GM19193 (cell line): Measurements from ENCODE around the gene FNTB.

Experiments
- POLR2A ChIP-seq: IDR thresholded peaks from 4 replicates; pipeline ENCODE4 v1.6.1; 2011; ENCODE audit not compliant: insufficient read depth, insufficient read length; ENCODE audit errors: extremely low read depth

The FNTB gene

DNA sequence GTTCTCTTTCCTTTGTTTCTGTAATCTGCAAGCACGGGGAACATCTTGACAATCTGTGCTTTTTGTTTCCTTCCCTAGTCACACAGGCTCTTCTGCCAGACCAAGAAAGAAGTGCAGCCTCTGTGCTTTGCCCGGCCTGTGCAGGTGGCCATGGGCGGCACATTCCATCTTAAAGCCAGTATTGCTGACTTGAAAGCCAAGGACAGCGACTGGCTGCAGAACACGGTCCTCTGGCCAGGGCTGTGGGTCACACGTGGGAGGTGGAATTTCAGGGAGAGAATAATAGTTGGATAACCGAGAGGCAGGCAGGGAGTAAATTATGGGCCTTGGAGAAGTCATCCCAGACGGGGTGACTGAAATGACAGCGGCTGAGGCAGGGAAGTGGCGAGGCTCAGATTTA, 24.8 kb downstream of the FNTB start:
- no peak for TF ChIP-seq POLR2A

GRCh38 chr14:65012353-65012752, 25.7 kb downstream of the FNTB start:
- TF ChIP-seq POLR2A, result no peak

GRCh38 chr14:65015391-65015790, 28.7 kb downstream of the FNTB start:
- no peak for TF ChIP-seq POLR2A

GRCh38 chr14:65016471-65016870, 29.8 kb downstream of the FNTB start:
- TF ChIP-seq POLR2A, result no peak

- no peak for TF ChIP-seq POLR2A
These were observed 33.4 kb downstream of the FNTB start for GRCh38 chr14:65019944-65020566.

DNA sequence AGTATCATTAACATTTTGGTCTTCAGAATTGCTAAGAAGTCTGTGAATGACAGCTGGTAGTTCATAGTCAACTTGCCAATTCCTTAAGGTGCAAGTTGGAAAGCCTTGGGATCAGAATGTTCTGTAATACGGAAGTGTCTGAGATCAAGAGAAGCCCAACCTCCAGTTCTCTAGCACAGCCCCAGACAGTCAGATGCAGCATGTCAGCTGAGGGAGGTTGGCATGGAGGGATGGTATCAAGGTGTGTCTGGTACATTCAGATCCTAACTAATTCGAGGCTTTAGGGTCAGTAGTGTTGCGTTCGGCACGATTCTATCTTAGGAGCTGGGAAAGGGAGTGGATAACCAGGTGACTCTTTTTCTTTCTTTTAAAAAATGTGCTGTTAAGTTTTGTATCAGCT, 38.3 kb downstream of the FNTB start:
- no peak for TF ChIP-seq POLR2A

- TF ChIP-seq POLR2A, result no peak
These were observed 39.1 kb downstream of the FNTB start for GRCh38 chr14:65025818-65026217.

GRCh38 chr14:65026526-65026925, 39.8 kb downstream of the FNTB start:
- no peak for TF ChIP-seq POLR2A

DNA sequence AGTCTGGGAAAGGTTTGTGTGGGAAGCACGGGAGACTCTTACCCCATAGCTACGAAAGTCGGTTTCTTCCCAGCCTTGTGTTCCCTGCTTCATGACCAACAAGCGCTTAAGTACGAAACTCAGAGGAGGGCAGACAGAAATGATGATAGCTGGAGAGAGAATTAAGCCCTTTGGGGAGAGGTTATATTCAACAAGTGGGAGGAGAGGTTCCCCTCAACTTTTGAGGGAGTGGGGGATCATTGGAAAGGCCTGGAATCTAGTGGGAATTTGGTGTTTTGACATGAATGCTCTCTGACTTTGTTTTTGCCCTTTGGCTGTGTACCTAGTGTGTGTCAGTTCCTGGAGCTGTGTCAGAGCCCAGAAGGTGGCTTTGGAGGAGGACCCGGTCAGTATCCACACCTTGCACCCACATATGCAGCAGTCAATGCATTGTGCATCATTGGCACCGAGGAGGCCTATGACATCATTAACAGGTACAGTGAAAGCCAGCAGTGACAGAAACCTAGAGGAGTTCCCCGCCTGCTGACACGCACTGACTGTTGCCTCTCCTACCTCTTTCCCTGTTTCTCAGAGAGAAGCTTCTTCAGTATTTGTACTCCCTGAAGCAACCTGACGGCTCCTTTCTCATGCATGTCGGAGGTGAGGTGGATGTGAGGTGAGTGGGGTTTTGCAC, 40.6 kb downstream of the FNTB start:
- TF ChIP-seq POLR2A, result no peak

- TF ChIP-seq POLR2A, result no peak
These were observed 42.2 kb downstream of the FNTB start for GRCh38 chr14:65028937-65029336.

DNA sequence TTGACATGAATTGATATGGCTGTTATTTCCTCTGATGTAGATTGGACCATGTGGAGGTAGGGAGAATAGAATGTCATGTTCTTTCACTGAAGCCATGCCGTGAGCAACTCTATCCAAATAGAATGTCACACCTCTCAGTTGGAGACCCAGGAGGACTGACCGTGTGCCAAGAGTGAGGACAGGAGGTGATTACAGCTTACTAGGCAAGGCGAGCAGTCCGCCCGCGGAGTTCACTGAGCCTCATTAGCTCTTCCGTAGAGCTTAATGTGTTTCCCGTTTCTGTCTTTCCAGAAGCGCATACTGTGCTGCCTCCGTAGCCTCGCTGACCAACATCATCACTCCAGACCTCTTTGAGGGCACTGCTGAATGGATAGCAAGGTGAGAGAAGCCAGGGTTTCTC, 45.6 kb downstream of the FNTB start:
- no peak for TF ChIP-seq POLR2A

DNA sequence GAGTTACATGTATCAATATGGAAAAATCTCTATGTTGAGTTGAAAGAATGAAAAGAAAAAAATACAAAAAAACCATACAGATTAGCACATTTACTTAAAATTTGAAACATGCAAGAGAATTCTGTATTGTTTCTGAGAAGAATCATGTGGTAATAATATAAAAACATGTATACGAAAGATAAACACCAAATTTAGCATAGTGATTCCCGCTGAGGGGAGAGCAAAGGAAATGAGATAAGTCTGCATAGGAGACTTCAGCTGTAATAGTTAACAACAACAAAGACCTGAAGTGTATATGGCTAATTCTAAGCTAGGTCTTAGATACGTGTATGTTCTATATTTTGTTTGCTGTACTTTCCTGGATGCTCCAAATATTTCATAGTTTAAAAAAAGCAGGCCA, 46.5 kb downstream of the FNTB start:
- TF ChIP-seq POLR2A, result no peak

- no peak for TF ChIP-seq POLR2A
These were observed 47.3 kb downstream of the FNTB start for GRCh38 chr14:65034021-65034420.

DNA sequence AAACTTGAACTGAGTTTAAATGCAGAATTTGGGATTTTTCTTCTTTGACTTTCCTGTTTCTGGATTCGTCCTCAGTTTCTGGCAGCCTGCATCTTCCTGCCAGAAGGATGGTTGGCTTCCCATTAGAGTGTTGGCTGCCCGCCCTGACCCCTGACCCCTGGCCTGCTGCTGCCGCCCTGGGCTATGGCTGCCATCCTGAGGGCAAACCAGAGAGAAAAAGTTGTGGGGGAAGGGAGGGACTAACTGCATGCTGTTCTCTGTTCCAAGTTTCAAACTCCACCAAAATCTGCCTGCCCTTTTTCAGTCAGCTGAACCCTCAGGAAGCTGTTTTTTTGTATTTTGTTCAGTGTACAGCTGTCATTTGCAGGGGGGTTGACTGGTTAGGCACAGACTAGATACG, 48.4 kb downstream of the FNTB start:
- TF ChIP-seq POLR2A, result no peak

DNA sequence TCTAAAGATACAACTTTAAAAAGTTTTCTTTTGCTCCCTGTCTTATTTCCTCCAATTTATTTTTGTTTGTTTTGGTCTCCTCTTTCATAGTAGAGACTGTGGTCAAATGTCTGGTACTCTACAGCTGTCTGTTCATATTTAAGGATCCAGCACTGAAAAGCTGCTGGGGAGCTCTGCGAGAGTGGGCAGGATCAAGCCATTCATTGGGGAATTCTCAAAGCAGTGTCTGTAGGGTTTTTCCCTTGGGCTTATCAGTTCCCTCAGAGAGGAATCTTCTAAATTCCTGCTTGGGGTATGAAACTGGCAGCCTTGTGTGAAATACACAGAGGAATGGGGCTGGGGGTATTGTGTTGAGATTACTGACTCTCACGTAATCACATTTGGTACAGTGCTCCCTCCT, 52.3 kb downstream of the FNTB start:
- TF ChIP-seq POLR2A, result no peak

GRCh38 chr14:65040666-65041433, 54.2 kb downstream of the FNTB start:
- TF ChIP-seq POLR2A, result no peak
